H1 (cell line): ENCODE measurements around the gene ZNF281. TPM values are rescaled to one million over a fixed set of nuclear protein-coding genes. Genes with fewer than 3 reads are reported as not detected.
A peak's percentile ranks its signal among the peaks of the same experiment; 100 is the strongest.

ENCODE experiments used
- ASH2L ChIP-seq: fragments of 200-600, 300-600 bp; sonication (generic); IDR thresholded peaks from one replicate; pipeline ENCODE4 v1.7.1; 2017; ENCODE audit warnings: low read length
- CBX5 ChIP-seq: fragments of 300-800, 300-1000 bp; sonication (generic); IDR thresholded peaks from 2 replicates; pipeline ENCODE4 v1.7.1; 2016; ENCODE audit warnings: antibody characterized with exemption, low read length, low read depth
- POLR2A ChIP-seq, 2 experiments: IDR thresholded peaks; 1 replicate in 1 of 2; 2 replicates in 1 of 2; pipeline ENCODE4 v1.6.1; 2011; ENCODE audit warnings: low read depth in 2 of 2, low read length in 2 of 2, mild to moderate bottlenecking in 2 of 2; ENCODE audit errors: control extremely low read depth in 1 of 2
- RFX5 ChIP-seq: IDR thresholded peaks from 2 replicates; pipeline ENCODE4 v1.6.1; 2011; ENCODE audit warnings: low read depth, low read length, improper control_type of control experiment, borderline replicate concordance
- SP2 ChIP-seq: IDR thresholded peaks from 2 replicates; pipeline ENCODE4 v1.6.1; 2012; ENCODE audit warnings: mild to moderate bottlenecking, low read length, inconsistent platforms
- polyA plus RNA-seq, 7 experiments: library from polyadenylated mRNA; depleted of rRNA in 3 of 7; stranded (reverse) in 5 of 7; unstranded in 2 of 7; fragments of >200 nt in 5 of 7; fragments of 200-250 nt in 2 of 7; gene quantifications; 1 replicate in 5 of 7; 2 replicates in 1 of 7; 4 replicates in 1 of 7; pipeline versions ENCODE4 v1.2.1 to v1.2.3, GENCODE V29; 2011 to 2013; ENCODE audit warnings: missing spikeins in 2 of 7, mixed read lengths in 2 of 7
- total RNA-seq: library from RNA; stranded (reverse); fragmentation: NEBNext Ultra II Directional; extraction: Animal tissue kit (Norgen Biotek cat#: 25700); gene quantifications from 2 replicates; pipeline ENCODE4 v1.2.1, GENCODE V29; 2021
- TF ChIP-seq, protein P1 (sequence below): fragments of 300-600 bp; sonication (generic); IDR thresholded peaks from 2 replicates; pipeline ENCODE4 v1.7.1; 2012; ENCODE audit warnings: low read length, moderate library complexity, mild to moderate bottlenecking, inconsistent platforms; ENCODE audit not compliant: insufficient replicate concordance

The ZNF281 gene
- total and polyA plus RNA-seq, 2 of the 8 experiments (the other 6 are each of a cell fraction or from before 2014, with no cell fraction given) = 19.5 to 61.4 TPM

DNA sequence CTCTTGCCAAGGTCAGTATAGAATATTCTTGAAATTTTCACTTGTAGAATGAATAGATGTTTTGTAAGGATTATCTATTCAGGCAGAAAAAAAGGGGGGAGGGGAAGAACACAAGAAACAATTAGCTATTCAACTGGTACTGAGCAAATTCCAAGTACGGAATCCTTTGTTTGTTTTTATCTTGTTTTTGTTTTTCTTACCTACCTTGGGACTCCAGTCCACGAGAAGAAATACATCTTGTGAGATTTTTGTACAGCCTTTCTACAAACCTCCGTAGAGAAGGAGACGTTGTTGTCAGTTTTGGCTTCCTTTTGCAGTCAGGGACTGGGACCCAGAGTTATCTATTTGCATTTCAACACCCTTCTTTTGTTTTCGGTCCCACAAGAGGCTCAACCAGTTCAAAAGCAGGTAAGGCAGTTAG is 36.0 kb downstream of the ZNF281 start (continued):
- no peak for TF ChIP-seq RFX5
- no peak for TF ChIP-seq CBX5
- TF ChIP-seq POLR2A (IDR thresholded peaks at IDR 0.05; ENCODE audit: control extremely low read depth in 1 of 2, low read depth in 2 of 2, low read length in 2 of 2) = no peak
- TF ChIP-seq SP2 = no peak
- TF ChIP-seq, protein P1, sequence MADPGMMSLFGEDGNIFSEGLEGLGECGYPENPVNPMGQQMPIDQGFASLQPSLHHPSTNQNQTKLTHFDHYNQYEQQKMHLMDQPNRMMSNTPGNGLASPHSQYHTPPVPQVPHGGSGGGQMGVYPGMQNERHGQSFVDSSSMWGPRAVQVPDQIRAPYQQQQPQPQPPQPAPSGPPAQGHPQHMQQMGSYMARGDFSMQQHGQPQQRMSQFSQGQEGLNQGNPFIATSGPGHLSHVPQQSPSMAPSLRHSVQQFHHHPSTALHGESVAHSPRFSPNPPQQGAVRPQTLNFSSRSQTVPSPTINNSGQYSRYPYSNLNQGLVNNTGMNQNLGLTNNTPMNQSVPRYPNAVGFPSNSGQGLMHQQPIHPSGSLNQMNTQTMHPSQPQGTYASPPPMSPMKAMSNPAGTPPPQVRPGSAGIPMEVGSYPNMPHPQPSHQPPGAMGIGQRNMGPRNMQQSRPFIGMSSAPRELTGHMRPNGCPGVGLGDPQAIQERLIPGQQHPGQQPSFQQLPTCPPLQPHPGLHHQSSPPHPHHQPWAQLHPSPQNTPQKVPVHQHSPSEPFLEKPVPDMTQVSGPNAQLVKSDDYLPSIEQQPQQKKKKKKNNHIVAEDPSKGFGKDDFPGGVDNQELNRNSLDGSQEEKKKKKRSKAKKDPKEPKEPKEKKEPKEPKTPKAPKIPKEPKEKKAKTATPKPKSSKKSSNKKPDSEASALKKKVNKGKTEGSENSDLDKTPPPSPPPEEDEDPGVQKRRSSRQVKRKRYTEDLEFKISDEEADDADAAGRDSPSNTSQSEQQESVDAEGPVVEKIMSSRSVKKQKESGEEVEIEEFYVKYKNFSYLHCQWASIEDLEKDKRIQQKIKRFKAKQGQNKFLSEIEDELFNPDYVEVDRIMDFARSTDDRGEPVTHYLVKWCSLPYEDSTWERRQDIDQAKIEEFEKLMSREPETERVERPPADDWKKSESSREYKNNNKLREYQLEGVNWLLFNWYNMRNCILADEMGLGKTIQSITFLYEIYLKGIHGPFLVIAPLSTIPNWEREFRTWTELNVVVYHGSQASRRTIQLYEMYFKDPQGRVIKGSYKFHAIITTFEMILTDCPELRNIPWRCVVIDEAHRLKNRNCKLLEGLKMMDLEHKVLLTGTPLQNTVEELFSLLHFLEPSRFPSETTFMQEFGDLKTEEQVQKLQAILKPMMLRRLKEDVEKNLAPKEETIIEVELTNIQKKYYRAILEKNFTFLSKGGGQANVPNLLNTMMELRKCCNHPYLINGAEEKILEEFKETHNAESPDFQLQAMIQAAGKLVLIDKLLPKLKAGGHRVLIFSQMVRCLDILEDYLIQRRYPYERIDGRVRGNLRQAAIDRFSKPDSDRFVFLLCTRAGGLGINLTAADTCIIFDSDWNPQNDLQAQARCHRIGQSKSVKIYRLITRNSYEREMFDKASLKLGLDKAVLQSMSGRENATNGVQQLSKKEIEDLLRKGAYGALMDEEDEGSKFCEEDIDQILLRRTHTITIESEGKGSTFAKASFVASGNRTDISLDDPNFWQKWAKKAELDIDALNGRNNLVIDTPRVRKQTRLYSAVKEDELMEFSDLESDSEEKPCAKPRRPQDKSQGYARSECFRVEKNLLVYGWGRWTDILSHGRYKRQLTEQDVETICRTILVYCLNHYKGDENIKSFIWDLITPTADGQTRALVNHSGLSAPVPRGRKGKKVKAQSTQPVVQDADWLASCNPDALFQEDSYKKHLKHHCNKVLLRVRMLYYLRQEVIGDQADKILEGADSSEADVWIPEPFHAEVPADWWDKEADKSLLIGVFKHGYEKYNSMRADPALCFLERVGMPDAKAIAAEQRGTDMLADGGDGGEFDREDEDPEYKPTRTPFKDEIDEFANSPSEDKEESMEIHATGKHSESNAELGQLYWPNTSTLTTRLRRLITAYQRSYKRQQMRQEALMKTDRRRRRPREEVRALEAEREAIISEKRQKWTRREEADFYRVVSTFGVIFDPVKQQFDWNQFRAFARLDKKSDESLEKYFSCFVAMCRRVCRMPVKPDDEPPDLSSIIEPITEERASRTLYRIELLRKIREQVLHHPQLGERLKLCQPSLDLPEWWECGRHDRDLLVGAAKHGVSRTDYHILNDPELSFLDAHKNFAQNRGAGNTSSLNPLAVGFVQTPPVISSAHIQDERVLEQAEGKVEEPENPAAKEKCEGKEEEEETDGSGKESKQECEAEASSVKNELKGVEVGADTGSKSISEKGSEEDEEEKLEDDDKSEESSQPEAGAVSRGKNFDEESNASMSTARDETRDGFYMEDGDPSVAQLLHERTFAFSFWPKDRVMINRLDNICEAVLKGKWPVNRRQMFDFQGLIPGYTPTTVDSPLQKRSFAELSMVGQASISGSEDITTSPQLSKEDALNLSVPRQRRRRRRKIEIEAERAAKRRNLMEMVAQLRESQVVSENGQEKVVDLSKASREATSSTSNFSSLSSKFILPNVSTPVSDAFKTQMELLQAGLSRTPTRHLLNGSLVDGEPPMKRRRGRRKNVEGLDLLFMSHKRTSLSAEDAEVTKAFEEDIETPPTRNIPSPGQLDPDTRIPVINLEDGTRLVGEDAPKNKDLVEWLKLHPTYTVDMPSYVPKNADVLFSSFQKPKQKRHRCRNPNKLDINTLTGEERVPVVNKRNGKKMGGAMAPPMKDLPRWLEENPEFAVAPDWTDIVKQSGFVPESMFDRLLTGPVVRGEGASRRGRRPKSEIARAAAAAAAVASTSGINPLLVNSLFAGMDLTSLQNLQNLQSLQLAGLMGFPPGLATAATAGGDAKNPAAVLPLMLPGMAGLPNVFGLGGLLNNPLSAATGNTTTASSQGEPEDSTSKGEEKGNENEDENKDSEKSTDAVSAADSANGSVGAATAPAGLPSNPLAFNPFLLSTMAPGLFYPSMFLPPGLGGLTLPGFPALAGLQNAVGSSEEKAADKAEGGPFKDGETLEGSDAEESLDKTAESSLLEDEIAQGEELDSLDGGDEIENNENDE = peak; percentile 92
- peak; percentile 93 for TF ChIP-seq ASH2L
